ENCODE measurements around the gene UBA5.

UBA5 gene

GRCh38 chr3:132650153-132650552 lies 10.0 kb upstream of the UBA5 start:
- POLR2A ChIA-PET (ENCODE audit: low non-redundant PET): no interaction called here

DNA sequence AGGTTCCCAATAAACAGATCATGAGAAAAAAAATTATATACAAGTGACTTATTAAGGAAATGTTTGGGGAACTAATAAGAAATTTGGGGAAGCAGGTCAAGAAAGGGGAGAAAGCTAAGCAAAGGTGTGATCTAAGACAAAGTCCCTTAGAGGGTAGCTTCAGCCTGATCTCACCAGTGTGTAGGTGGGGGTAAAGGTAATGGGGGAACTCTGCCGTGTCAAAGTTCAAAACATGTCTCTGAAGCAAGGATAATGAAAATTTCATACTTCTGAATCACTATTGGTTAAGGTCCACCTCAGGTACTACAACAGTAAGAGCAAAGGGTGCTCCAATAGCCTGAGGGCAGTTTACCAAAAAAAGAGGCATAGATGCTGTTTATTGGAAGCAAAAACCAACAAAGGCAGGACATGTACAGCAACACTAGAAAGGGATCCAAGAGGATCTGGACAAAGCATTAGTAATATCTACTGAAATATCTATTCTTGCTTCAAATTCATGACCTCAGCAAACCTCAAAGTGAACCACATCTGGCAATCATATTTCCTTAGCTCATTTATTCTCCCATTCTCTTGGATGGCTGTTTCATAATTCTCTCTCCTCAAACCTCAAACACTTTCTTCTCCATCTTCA lies 7.4 kb upstream of the UBA5 start:
- POLR2A ChIA-PET (ENCODE audit: low non-redundant PET): no interaction called here
- TF ChIP-seq, protein P1, sequence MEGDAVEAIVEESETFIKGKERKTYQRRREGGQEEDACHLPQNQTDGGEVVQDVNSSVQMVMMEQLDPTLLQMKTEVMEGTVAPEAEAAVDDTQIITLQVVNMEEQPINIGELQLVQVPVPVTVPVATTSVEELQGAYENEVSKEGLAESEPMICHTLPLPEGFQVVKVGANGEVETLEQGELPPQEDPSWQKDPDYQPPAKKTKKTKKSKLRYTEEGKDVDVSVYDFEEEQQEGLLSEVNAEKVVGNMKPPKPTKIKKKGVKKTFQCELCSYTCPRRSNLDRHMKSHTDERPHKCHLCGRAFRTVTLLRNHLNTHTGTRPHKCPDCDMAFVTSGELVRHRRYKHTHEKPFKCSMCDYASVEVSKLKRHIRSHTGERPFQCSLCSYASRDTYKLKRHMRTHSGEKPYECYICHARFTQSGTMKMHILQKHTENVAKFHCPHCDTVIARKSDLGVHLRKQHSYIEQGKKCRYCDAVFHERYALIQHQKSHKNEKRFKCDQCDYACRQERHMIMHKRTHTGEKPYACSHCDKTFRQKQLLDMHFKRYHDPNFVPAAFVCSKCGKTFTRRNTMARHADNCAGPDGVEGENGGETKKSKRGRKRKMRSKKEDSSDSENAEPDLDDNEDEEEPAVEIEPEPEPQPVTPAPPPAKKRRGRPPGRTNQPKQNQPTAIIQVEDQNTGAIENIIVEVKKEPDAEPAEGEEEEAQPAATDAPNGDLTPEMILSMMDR (conservative IDR thresholded peaks at IDR 0.05; ENCODE audit: low read depth): no peak
- CTCF ChIA-PET: no interaction called here
- no peak for DNase-seq (ENCODE audit: low spot score)
- no peak overlapping the region for H3K27ac ChIP-seq

More at GRCh38 chr3:132650153-132650552, 10.0 kb upstream of the UBA5 start:
- TF ChIP-seq, protein P1 (conservative IDR thresholded peaks at IDR 0.05; ENCODE audit: low read depth): no peak
- H3K27ac ChIP-seq: no peak overlapping the region
- CTCF ChIA-PET: interaction anchor here (0.5 kb wide), 1 partner anchor 182 kb away, joined by 5 read pairs; no protein-coding TSS in a partner anchor
- no peak for DNase-seq (ENCODE audit: low spot score)

- CTCF ChIA-PET: interaction anchor here (0.6 to 0.9 kb wide), 2 partner anchors 13 to 295 kb away, joined by 3 read pairs; no protein-coding TSS in a partner anchor
- no peak for DNase-seq (ENCODE audit: low spot score)
- POLR2A ChIA-PET (ENCODE audit: low non-redundant PET): no interaction called here
- TF ChIP-seq, protein P1 (conservative IDR thresholded peaks at IDR 0.05; ENCODE audit: low read depth): no peak
- no peak overlapping the region for H3K27ac ChIP-seq
Observed at GRCh38 chr3:132654190-132654589, 5.9 kb upstream of the UBA5 start.

DNA sequence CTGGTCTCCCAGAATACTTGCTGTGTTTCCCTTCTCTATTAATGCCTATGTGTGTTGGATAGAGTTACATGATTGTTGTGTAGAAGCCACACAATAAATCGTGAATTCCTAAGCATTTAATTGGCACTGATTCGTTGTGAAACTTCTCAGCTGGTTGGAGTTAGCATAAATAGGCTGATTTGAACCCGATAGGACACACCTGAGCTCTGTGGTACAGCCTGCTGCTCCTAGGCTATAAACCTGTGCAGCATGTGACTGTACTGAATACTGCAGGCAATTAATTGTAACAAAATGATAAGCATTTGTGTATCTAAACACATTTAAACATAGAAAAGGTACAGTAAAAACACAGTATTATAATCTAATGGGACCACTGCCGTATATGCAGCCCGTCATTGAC lies 5.4 kb upstream of the UBA5 start:
- ChIA-PET CTCF (interaction anchor here (0.6 kb wide), 1 partner anchor 296 kb away, joined by 3 read pairs; no protein-coding TSS in a partner anchor), POLR2A (ENCODE audit: low non-redundant PET) (no interaction called here)
- no peak overlapping the region for H3K27ac ChIP-seq
- TF ChIP-seq, protein P1 (conservative IDR thresholded peaks at IDR 0.05; ENCODE audit: low read depth): no peak
- no peak for DNase-seq (ENCODE audit: low spot score)

GRCh38 chr3:132655471-132655870 lies 4.7 kb upstream of the UBA5 start:
- H3K27ac ChIP-seq: no peak overlapping the region
- ChIA-PET CTCF (interaction anchor here (0.6 kb wide), 1 partner anchor 1525 kb away, joined by 5 read pairs; no protein-coding TSS in a partner anchor), POLR2A (ENCODE audit: low non-redundant PET) (no interaction called here)
- no peak for DNase-seq (ENCODE audit: low spot score)
- TF ChIP-seq, protein P1 (conservative IDR thresholded peaks at IDR 0.05; ENCODE audit: low read depth): no peak

GRCh38 chr3:132657869-132658747 lies 2.0 kb upstream of the UBA5 start:
- ChIA-PET CTCF (interaction anchor here (0.5 to 0.6 kb wide), 2 partner anchors 12 to 62 kb away, joined by 4 read pairs; no protein-coding TSS in a partner anchor), POLR2A (ENCODE audit: low non-redundant PET) (no interaction called here)
- TF ChIP-seq, protein P1 (conservative IDR thresholded peaks at IDR 0.05; ENCODE audit: low read depth): no peak
- H3K27ac ChIP-seq: no peak overlapping the region
- no peak for DNase-seq (ENCODE audit: low spot score)

Measured in RWPE1 (cell line).